ENCODE measurements around the gene SYT17.

Gene SYT17

GRCh38 chr16:19185510-19185851 lies 17.4 kb downstream of the SYT17 start:
- TF ChIP-seq FOXP2 (optimal IDR thresholded peaks at IDR 0.05; ENCODE audit: borderline replicate concordance, extremely low read depth, extremely low read length, insufficient read depth) (no peak), TAF1 (IDR thresholded peaks at IDR 0.05; ENCODE audit: borderline replicate concordance, insufficient read depth, low read length) (no peak), POLR2AphosphoS5 (IDR thresholded peaks at IDR 0.05; ENCODE audit: low read depth, low read length) (no peak), SIN3A (IDR thresholded peaks at IDR 0.05; ENCODE audit: borderline replicate concordance, insufficient read depth, low read length) (no peak)

GRCh38 chr16:19186408-19186807 lies 18.4 kb downstream of the SYT17 start:
- TF ChIP-seq SIN3A (IDR thresholded peaks at IDR 0.05; ENCODE audit: borderline replicate concordance, insufficient read depth, low read length): no peak
- no peak for TF ChIP-seq TAF1 (IDR thresholded peaks at IDR 0.05; ENCODE audit: borderline replicate concordance, insufficient read depth, low read length)
- no peak for TF ChIP-seq REST (IDR thresholded peaks at IDR 0.05; ENCODE audit: insufficient read depth in 1 of 2, low read depth in 2 of 2, low read length in 2 of 2)
- no peak for TF ChIP-seq POLR2AphosphoS5 (IDR thresholded peaks at IDR 0.05; ENCODE audit: low read depth, low read length)
- no peak for TF ChIP-seq FOXP2 (optimal IDR thresholded peaks at IDR 0.05; ENCODE audit: borderline replicate concordance, extremely low read depth, extremely low read length, insufficient read depth)

GRCh38 chr16:19188406-19188805 lies 20.4 kb downstream of the SYT17 start:
- TF ChIP-seq TAF1 (IDR thresholded peaks at IDR 0.05; ENCODE audit: borderline replicate concordance, insufficient read depth, low read length): no peak

- TF ChIP-seq TAF1 (IDR thresholded peaks at IDR 0.05; ENCODE audit: borderline replicate concordance, insufficient read depth, low read length) (no peak), POLR2AphosphoS5 (IDR thresholded peaks at IDR 0.05; ENCODE audit: low read depth, low read length) (no peak), REST (IDR thresholded peaks at IDR 0.05; ENCODE audit: insufficient read depth in 1 of 2, low read depth in 2 of 2, low read length in 2 of 2) (no peak), FOXP2 (optimal IDR thresholded peaks at IDR 0.05; ENCODE audit: borderline replicate concordance, extremely low read depth, extremely low read length, insufficient read depth) (no peak), SIN3A (IDR thresholded peaks at IDR 0.05; ENCODE audit: borderline replicate concordance, insufficient read depth, low read length) (no peak)
Measured at GRCh38 chr16:19192865-19193264, 24.8 kb downstream of the SYT17 start.

- TF ChIP-seq FOXP2 (optimal IDR thresholded peaks at IDR 0.05; ENCODE audit: borderline replicate concordance, extremely low read depth, extremely low read length, insufficient read depth) (no peak), TAF1 (IDR thresholded peaks at IDR 0.05; ENCODE audit: borderline replicate concordance, insufficient read depth, low read length) (no peak), POLR2AphosphoS5 (IDR thresholded peaks at IDR 0.05; ENCODE audit: low read depth, low read length) (no peak), REST (IDR thresholded peaks at IDR 0.05; ENCODE audit: insufficient read depth in 1 of 2, low read depth in 2 of 2, low read length in 2 of 2) (no peak), SIN3A (IDR thresholded peaks at IDR 0.05; ENCODE audit: borderline replicate concordance, insufficient read depth, low read length) (no peak)
Measured at GRCh38 chr16:19196871-19197270, 28.8 kb downstream of the SYT17 start.

GRCh38 chr16:19203374-19203966 lies 35.4 kb downstream of the SYT17 start:
- TF ChIP-seq FOXP2 (optimal IDR thresholded peaks at IDR 0.05; ENCODE audit: borderline replicate concordance, extremely low read depth, extremely low read length, insufficient read depth) (no peak), TAF1 (IDR thresholded peaks at IDR 0.05; ENCODE audit: borderline replicate concordance, insufficient read depth, low read length) (no peak), POLR2AphosphoS5 (IDR thresholded peaks at IDR 0.05; ENCODE audit: low read depth, low read length) (no peak), SIN3A (IDR thresholded peaks at IDR 0.05; ENCODE audit: borderline replicate concordance, insufficient read depth, low read length) (no peak), REST (IDR thresholded peaks at IDR 0.05; ENCODE audit: insufficient read depth in 1 of 2, low read depth in 2 of 2, low read length in 2 of 2) (no peak)
